ENCODE measurements around the gene TNIK. TPM values are rescaled to one million over a fixed set of nuclear protein-coding genes. Genes with fewer than 3 reads are reported as not detected.

The TNIK gene
- total and polyA plus RNA-seq, 2 of the 4 experiments (the other 2 are of a cell fraction): 3.4 to 6.3 TPM

DNA sequence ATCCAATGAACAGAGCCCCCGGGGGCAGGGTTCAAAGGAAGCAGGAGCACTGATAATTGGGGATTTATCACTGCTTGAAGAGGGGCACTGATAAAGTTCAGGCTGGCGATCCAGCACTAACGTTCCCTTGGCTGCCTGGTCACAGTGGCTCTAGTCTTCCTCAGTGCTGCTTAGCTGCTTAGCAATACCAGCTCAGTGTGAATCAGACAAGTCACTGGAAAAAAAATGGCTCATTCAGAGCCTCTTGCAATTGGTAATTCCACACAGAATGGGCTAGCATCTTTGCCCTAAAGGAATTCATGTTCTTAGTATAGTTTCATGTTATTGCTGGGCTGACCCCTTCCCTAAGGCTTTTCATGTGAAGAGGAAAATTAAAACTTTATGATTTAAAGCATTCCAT lies 338.0 kb downstream of the TNIK start:
- DNase-seq (no peak), ATAC-seq (ENCODE audit: low read depth) (peak; percentile 42; the same call in 1 of the 2 replicates)
- no peak overlapping the region for H2BK20ac ChIP-seq (ENCODE audit: low read depth, low read length)
- H3K14ac ChIP-seq (replicated peaks; ENCODE audit: low read depth, low read length): no peak overlapping the region
- no peak overlapping the region for H4K91ac ChIP-seq (ENCODE audit: insufficient read depth, low read depth, low read length)
- POLR2A ChIA-PET (ENCODE audit: unreplicated experiment): no interaction called here
- H3K27me3 ChIP-seq (ENCODE audit: control insufficient read depth, insufficient read depth, low read length): no peaks in the 10 kb centered on the region
- H3K4me1 ChIP-seq (ENCODE audit: control insufficient read depth, insufficient read depth, low read length): no peaks in the 10 kb centered on the region
- no peaks in the 10 kb centered on the region for H3K9me1 ChIP-seq (ENCODE audit: insufficient read depth, low read length)
- H3K27ac ChIP-seq (ENCODE audit: insufficient read depth, low read length): no peak overlapping the region
- H3K18ac ChIP-seq (ENCODE audit: low read depth, low read length): no peak overlapping the region
- no peak overlapping the region for H2AK9ac ChIP-seq (replicated peaks; ENCODE audit: low read depth, low read length, poor library complexity)
- H3K9me3 ChIP-seq (ENCODE audit: control insufficient read depth, insufficient read depth, low read length): no peaks in the 10 kb centered on the region
- no peak overlapping the region for H2AFZ ChIP-seq (replicated peaks; ENCODE audit: low read length, poor library complexity)
- no peak for TF ChIP-seq MXI1 (IDR thresholded peaks at IDR 0.05; ENCODE audit: borderline replicate concordance, low read depth, low read length)
- no peak for TF ChIP-seq RFX5 (IDR thresholded peaks at IDR 0.05; ENCODE audit: low read depth, low read length)
- TF ChIP-seq FOS (IDR thresholded peaks at IDR 0.05; ENCODE audit: low read depth, low read length): no peak
- intact Hi-C loops (cut with micrococcal nuclease) (no loop called here), dilution Hi-C loops (cut with HindIII; ENCODE audit: low sequenced_read_pairs, unreplicated experiment) (no loop called here), in situ Hi-C loops (cut with MboI; ENCODE audit: low sequenced_read_pairs) (no loop called here)
- no peak overlapping the region for H2AK5ac ChIP-seq (ENCODE audit: low read depth, low read length)
- H2BK120ac ChIP-seq (ENCODE audit: low read depth, low read length): no peak overlapping the region
- WGBS, 2 experiments (ENCODE audit: extremely low coverage in 2 of 2, insufficient read length in 1 of 2): 57% methylated on average over 2 of the region's 3 CpGs; no CpG with 5 or more reads in 1 of the 2 experiments
- no peak overlapping the region for H4K8ac ChIP-seq (ENCODE audit: low read depth in 2 of 2, low read length in 2 of 2)
- H3K56ac ChIP-seq (ENCODE audit: extremely low read depth, insufficient read depth, low read length): no peak overlapping the region
- no peak overlapping the region for H3K4me2 ChIP-seq (ENCODE audit: low read depth, low read length)
- 0 out of 2 replicates have a peak, but pooled peaks cover 2% of the 10 kb centered on the region for H3K36me3 ChIP-seq (ENCODE audit: control insufficient read depth, insufficient read depth, low read length)
- no peaks in the 10 kb centered on the region for H4K20me1 ChIP-seq (ENCODE audit: insufficient read depth, low read length)
- BruUV-seq (replicated peaks): no TSS peak
- CTCF ChIA-PET: no interaction called here
- H3K9ac ChIP-seq (ENCODE audit: low read depth, low read length): no peak overlapping the region
- no peaks in the 10 kb centered on the region for H3K79me1 ChIP-seq (ENCODE audit: low read depth in 1 of 2, low read length in 2 of 2)
- H3K4ac ChIP-seq (ENCODE audit: low read depth, low read length): no peak overlapping the region
- no peak overlapping the region for H4K5ac ChIP-seq (ENCODE audit: low read depth, low read length)
- no peak overlapping the region for H3K23ac ChIP-seq (ENCODE audit: low read depth, low read length)
- no peak overlapping the region for H3K4me3 ChIP-seq (ENCODE audit: insufficient read depth, low read depth, low read length)
- H2BK15ac ChIP-seq (ENCODE audit: low read depth, low read length): no peak overlapping the region
- H2BK5ac ChIP-seq (ENCODE audit: low read depth, low read length, poor library complexity, severe bottlenecking): no peak overlapping the region

All from IMR-90 (cell line).